Gastrocnemius medialis (tissue), 4 donors: Measurements from ENCODE around the gene BTNL8.

Source experiments
- POLR2A ChIP-seq, 2 donors: fragments of 450-650 bp; IDR thresholded peaks; one replicate each; pipeline ENCODE4 v1.6.1; 2017; ENCODE audit warnings: antibody characterized with exemption in 2 of 2, mild to moderate bottlenecking in 2 of 2, moderate library complexity in 2 of 2
- TF ChIP-seq, protein P1 (sequence below), 5 experiments: fragments of 450-650 bp in 3 of 5; fragments of 200-600 bp in 2 of 5; sonication (generic) in 2 of 5; IDR thresholded peaks in 4 of 5; conservative IDR thresholded peaks in 1 of 5; 1 replicate in 4 of 5; 2 replicates in 1 of 5; pipeline ENCODE4 v1.5.1; 2016 to 2019; ENCODE audit warnings: antibody characterized with exemption in 5 of 5, mild to moderate bottlenecking in 3 of 5, moderate library complexity in 3 of 5

DNA sequence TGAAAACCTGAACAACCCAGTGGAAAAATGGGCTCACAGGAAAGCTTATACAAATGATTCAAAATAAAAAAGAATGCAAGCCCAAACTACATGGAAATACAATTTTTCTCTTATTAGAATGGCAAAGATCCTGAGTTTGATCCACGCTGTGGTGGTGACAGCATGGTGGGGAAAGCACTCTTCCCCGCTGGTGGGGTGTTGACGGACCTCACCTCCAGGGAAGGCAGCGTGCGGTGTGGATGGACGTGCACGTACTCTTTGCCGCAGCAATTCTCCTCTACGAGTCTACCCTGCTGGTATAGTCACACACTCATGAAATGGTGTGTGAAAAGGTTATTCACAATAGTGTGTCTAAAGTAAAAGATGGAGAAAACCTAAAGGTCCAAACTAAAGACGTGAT is 32.0 kb upstream of the BTNL8 start:
- TF ChIP-seq, protein P1, sequence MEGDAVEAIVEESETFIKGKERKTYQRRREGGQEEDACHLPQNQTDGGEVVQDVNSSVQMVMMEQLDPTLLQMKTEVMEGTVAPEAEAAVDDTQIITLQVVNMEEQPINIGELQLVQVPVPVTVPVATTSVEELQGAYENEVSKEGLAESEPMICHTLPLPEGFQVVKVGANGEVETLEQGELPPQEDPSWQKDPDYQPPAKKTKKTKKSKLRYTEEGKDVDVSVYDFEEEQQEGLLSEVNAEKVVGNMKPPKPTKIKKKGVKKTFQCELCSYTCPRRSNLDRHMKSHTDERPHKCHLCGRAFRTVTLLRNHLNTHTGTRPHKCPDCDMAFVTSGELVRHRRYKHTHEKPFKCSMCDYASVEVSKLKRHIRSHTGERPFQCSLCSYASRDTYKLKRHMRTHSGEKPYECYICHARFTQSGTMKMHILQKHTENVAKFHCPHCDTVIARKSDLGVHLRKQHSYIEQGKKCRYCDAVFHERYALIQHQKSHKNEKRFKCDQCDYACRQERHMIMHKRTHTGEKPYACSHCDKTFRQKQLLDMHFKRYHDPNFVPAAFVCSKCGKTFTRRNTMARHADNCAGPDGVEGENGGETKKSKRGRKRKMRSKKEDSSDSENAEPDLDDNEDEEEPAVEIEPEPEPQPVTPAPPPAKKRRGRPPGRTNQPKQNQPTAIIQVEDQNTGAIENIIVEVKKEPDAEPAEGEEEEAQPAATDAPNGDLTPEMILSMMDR (IDR thresholded peaks at IDR 0.05 in 4 of 5, conservative IDR thresholded peaks at IDR 0.05 in 1 of 5): no peak
- no peak for TF ChIP-seq POLR2A (IDR thresholded peaks at IDR 0.05)
